OCI-LY1 (cell line): Measurements from ENCODE around the gene DTX2.
"Not testable (repeated sequence)": the region's sequence is repeated elsewhere in the genome, so short reads cannot be mapped to it uniquely, and the experiment has no call there.

ENCODE experiments used
- CTCF ChIP-seq: fragments of 200-600 bp; sonication (generic), shearing (Covaris generic); IDR thresholded peaks from 2 replicates; pipeline ENCODE4 v1.5.1; 2017; ENCODE audit warnings: mild to moderate bottlenecking, antibody characterized with exemption, low read length, moderate library complexity, mixed read lengths
- EZH2 ChIP-seq: fragments of 200-600 bp; sonication (generic), shearing (Covaris generic); IDR thresholded peaks from 2 replicates; pipeline ENCODE4 v1.8.0; 2017; ENCODE audit warnings: borderline replicate concordance, mixed run types, mild to moderate bottlenecking, antibody characterized with exemption, low read length, moderate library complexity, mixed read lengths

GRCh38 chr7:76487969-76488368 is 26.5 kb downstream of the DTX2 start:
- TF ChIP-seq CTCF, EZH2: not testable (repeated sequence)
